ENCODE measurements around the gene SNX8. TPM values are rescaled to one million over a fixed set of nuclear protein-coding genes. Genes with fewer than 3 reads are reported as not detected.

Gene SNX8
- total RNA-seq, 2 donors from 2014 or later: 53.0 to 53.2 TPM

DNA sequence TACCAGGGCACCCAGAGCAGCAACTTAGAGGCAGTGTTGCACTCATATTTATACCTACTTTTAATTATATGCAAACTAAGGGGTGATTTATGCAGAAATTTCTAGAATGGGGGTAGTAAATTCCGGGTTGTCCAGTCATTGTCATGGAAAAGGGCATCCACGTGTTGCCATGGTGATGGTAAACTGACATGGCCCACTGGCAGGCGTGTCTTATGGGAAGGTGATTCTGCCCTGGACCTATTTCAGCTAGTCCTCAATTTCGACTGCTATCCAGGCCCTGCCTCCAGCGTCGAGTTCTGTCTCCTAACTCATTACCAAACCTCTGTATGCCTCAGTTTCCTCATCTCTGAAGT is 12.8 kb downstream of the SNX8 start:
- peaks cover 10% of the 10 kb centered on the region for H3K9me3 ChIP-seq (ENCODE audit: control insufficient read depth, low read length)
- Mint-ChIP-seq H3K27ac (no peak overlapping the region), H3K27me3 (ENCODE audit: insufficient read depth) (no peaks in the 10 kb centered on the region), H3K9me3 (peaks cover 34% of the 10 kb centered on the region), H3K4me1 (peaks cover 8% of the 10 kb centered on the region), H3K4me3 (no peak overlapping the region), H3K36me3 (ENCODE audit: low read depth) (peaks cover 17% of the 10 kb centered on the region)
- no peaks in the 10 kb centered on the region for H3K4me1 ChIP-seq (ENCODE audit: control insufficient read depth, insufficient read depth, low read length)
- H3K27ac ChIP-seq (ENCODE audit: low read depth, low read length): no peak overlapping the region
- TF ChIP-seq CTCF (conservative IDR thresholded peaks at IDR 0.05): no peak
- WGBS, 2 experiments (ENCODE audit: insufficient coverage in 1 of 2, insufficient read length in 1 of 2): 72 to 83% methylated on average over 4 to 6 of the region's 6 CpGs
- H3K36me3 ChIP-seq (ENCODE audit: control insufficient read depth, insufficient read depth, low read length): no peaks in the 10 kb centered on the region
- no peak overlapping the region for H3K4me3 ChIP-seq (ENCODE audit: low read length)
- no peaks in the 10 kb centered on the region for H3K27me3 ChIP-seq (ENCODE audit: control insufficient read depth, insufficient read depth, low read length, poor library complexity, severe bottlenecking)
- peak; percentile 67 for DNase-seq
- H3K9ac ChIP-seq (ENCODE audit: extremely low read depth, low read length, poor library complexity, severe bottlenecking): no peak overlapping the region

DNA sequence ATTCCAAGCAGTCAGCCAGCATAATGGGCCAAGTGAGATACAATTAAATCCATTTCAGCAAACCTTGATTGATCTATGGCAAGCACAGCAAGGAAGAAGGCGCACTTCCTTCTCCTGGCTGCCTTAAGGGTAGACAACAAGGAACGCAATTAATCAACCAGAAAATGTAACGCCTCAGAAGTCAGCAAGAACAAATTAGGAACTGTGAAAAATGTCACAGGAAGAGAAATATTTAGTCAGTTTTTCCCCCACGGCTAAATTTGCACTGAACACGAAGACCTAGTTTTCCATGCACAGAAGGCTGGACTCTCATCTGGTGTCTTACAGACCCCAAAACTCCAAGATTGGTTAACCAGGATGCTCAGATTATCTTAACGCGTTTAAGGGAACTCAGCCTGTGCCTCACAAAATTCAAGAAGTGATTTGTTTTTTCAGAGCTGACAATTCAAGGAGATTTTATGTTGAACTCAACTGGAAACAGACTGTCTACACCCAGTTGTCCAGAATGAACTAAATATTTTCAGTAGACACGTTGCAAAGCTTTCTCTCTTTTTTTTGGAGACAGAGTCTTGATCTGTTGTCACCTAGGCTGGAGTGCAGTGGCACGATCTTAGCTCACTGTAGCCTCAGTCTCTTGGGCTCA is 14.2 kb downstream of the SNX8 start:
- peaks cover 17% of the 10 kb centered on the region for H3K36me3 Mint-ChIP-seq (ENCODE audit: low read depth)
- WGBS, 2 experiments (ENCODE audit: insufficient coverage in 1 of 2, insufficient read length in 1 of 2): 83 to 95% methylated on average over 7 to 9 of the region's 9 CpGs
- peak overlapping the region; percentile 74 for H3K27ac Mint-ChIP-seq
- Histone ChIP-seq H3K9me3 (ENCODE audit: control insufficient read depth, low read length) (peaks cover 10% of the 10 kb centered on the region), H3K27me3 (ENCODE audit: control insufficient read depth, insufficient read depth, low read length, poor library complexity, severe bottlenecking) (no peaks in the 10 kb centered on the region), H3K9ac (ENCODE audit: extremely low read depth, low read length, poor library complexity, severe bottlenecking) (no peak overlapping the region), H3K4me1 (ENCODE audit: control insufficient read depth, insufficient read depth, low read length) (no peaks in the 10 kb centered on the region), H3K36me3 (ENCODE audit: control insufficient read depth, insufficient read depth, low read length) (no peaks in the 10 kb centered on the region), H3K27ac (ENCODE audit: low read depth, low read length) (no peak overlapping the region), H3K4me3 (ENCODE audit: low read length) (no peak overlapping the region)
- peaks cover 10% of the 10 kb centered on the region for H3K4me1 Mint-ChIP-seq
- no peak for DNase-seq
- no peak for TF ChIP-seq CTCF (conservative IDR thresholded peaks at IDR 0.05)
- H3K4me3 Mint-ChIP-seq: no peak overlapping the region
- no peaks in the 10 kb centered on the region for H3K27me3 Mint-ChIP-seq (ENCODE audit: insufficient read depth)
- peaks cover 34% of the 10 kb centered on the region for H3K9me3 Mint-ChIP-seq

DNA sequence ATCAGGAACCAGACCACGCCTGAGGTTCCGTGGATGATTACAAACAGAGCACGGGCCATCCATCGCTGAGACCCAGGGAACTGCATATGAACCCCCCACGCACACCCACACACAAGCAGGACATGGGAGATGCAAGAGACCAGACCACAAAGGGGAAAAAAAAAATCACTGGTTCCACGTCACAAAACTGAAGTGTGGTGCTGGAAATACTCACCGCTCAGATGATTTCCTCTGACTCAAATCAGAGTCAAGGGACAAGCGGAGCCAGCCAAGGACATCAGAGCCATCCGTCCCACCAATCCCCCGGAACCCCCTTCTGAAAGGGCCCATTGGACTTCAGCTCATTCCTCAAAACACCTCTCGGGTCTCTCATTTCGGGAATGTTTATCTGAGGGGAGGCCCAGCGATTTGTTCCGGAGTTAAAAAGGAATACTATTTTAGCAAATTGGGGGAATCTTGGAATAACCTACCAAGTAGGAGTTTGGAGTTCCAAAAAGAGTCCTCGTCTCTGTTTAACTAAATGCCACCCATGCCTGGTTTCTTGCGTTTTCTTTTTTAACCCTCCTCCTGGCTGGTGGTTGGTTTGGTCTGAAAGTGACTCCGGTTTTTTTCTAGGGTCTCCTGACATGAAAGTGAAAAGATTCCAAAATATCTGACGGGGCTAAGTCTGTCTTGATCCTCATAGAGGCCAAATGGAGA is 15.0 kb downstream of the SNX8 start:
- peaks cover 11% of the 10 kb centered on the region for H3K36me3 Mint-ChIP-seq (ENCODE audit: low read depth)

More for the DNA sequence above, 15.0 kb downstream of the SNX8 start:
- Mint-ChIP-seq H3K27me3 (ENCODE audit: insufficient read depth) (no peaks in the 10 kb centered on the region), H3K4me1 (peaks cover 10% of the 10 kb centered on the region), H3K4me3 (no peak overlapping the region), H3K9me3 (peaks cover 28% of the 10 kb centered on the region), H3K27ac (peak overlapping the region; percentile 74)
- WGBS, 2 experiments (ENCODE audit: insufficient coverage in 1 of 2, insufficient read length in 1 of 2): 90 to 95% methylated on average over 8 to 18 of the region's 18 CpGs
- Histone ChIP-seq H3K4me1 (ENCODE audit: control insufficient read depth, insufficient read depth, low read length) (no peaks in the 10 kb centered on the region), H3K9me3 (ENCODE audit: control insufficient read depth, low read length) (peaks cover 4% of the 10 kb centered on the region), H3K9ac (ENCODE audit: extremely low read depth, low read length, poor library complexity, severe bottlenecking) (no peak overlapping the region), H3K36me3 (ENCODE audit: control insufficient read depth, insufficient read depth, low read length) (no peaks in the 10 kb centered on the region), H3K27ac (ENCODE audit: low read depth, low read length) (no peak overlapping the region), H3K27me3 (ENCODE audit: control insufficient read depth, insufficient read depth, low read length, poor library complexity, severe bottlenecking) (no peaks in the 10 kb centered on the region), H3K4me3 (ENCODE audit: low read length) (no peak overlapping the region)
- DNase-seq: no peak
- TF ChIP-seq CTCF (conservative IDR thresholded peaks at IDR 0.05): no peak

Data from endodermal cell (in vitro differentiated cells).